GM12878 (cell line): ENCODE data around the gene MYL12B. TPM values are rescaled to one million over a fixed set of nuclear protein-coding genes. Genes with fewer than 3 reads are reported as not detected.
A peak's percentile ranks its signal among the peaks of the same experiment; 100 is the strongest.

Experiments
- ATAC-seq: fragments of 200-7000 bp; cut with Tn5 transposase; 3 replicates; pipeline ENCODE4 v1.9.1; 2020; ENCODE audit warnings: mild to moderate bottlenecking, moderate library complexity
- BruUV-seq: library from RNA; stranded (reverse); fragments of 400-500 nt; replicated peaks from 2 replicates; lab custom pipeline; 2021; lab: Mats Ljungman, UMichigan
- CTCF ChIA-PET: fragments of 300-600 bp; sonication (Branson Sonifier 250); formaldehyde crosslinking; extraction: SDS; loops from one replicate; lab custom pipeline; 2021; ENCODE audit warnings: inconsistent platforms; lab: Yijun Ruan, JAX
- POLR2A ChIA-PET: fragments of 350-600 bp; formaldehyde crosslinking; extraction: SDS; loops from one replicate; lab custom pipeline; 2021; ENCODE audit warnings: inconsistent platforms; lab: Charles Lee
- RAD21 ChIA-PET: fragments of 300-600 bp; sonication (Branson Sonifier 250); formaldehyde crosslinking; loops from one replicate; lab custom pipeline; 2023; ENCODE audit warnings: antibody characterized with exemption; ENCODE audit not compliant: unreplicated experiment; lab: Charles Lee
- SMC1A ChIA-PET: fragments of 300-600 bp; sonication (Branson Sonifier 250); formaldehyde crosslinking; loops from one replicate; lab custom pipeline; 2023; ENCODE audit not compliant: unreplicated experiment, uncharacterized antibody; lab: Charles Lee
- DNase-seq: peaks from one replicate; pipeline ENCODE4 v3.0.0-alpha.2; 2011; ENCODE audit warnings: low read depth, low spot score
- FAIRE-seq: peaks from 3 replicates; lab custom pipeline; 2011; peaks lifted over from hg19 to GRCh38; lab: Jason Lieb, UNC
- H2AFZ ChIP-seq: 2 replicates; pipeline ENCODE4 v1.6.0; 2011; ENCODE audit warnings: low read depth, low read length, control low read depth; ENCODE audit not compliant: control insufficient read depth
- H3K27ac ChIP-seq: 2 replicates; pipeline ENCODE4 v1.5.1; 2011; ENCODE audit warnings: control low read depth; ENCODE audit not compliant: control insufficient read depth, insufficient read depth
- H3K27me3 ChIP-seq, 2 experiments: replicated peaks in 1 of 2; 2 replicates each; pipeline versions ENCODE4 v1.6.0 to v1.6.1; 2011; ENCODE audit warnings: low read length in 1 of 2; ENCODE audit not compliant: control insufficient read depth in 2 of 2, insufficient read depth in 2 of 2
- H3K36me3 ChIP-seq, 2 experiments: 2 replicates each; pipeline ENCODE4 v1.5.1; 2011; ENCODE audit warnings: low read length in 1 of 2; ENCODE audit not compliant: control insufficient read depth in 2 of 2, insufficient read depth in 2 of 2
- H3K4me1 ChIP-seq: 2 replicates; pipeline ENCODE4 v1.6.1; 2011; ENCODE audit warnings: mild to moderate bottlenecking, low read length, moderate library complexity, mixed read lengths; ENCODE audit not compliant: control insufficient read depth, insufficient read depth
- H3K4me2 ChIP-seq: 2 replicates; pipeline ENCODE4 v1.6.0; 2011; ENCODE audit warnings: control low read depth; ENCODE audit not compliant: control insufficient read depth, insufficient read depth
- H3K4me3 ChIP-seq: fragments of 200-600 bp; sonication (generic); 2 replicates; pipeline ENCODE4 v1.5.1; 2016
- H3K79me2 ChIP-seq: 2 replicates; pipeline ENCODE4 v1.6.0; 2011; ENCODE audit warnings: low read length; ENCODE audit not compliant: control insufficient read depth, insufficient read depth
- H3K9ac ChIP-seq: 2 replicates; pipeline ENCODE4 v1.8.0; 2011; ENCODE audit warnings: low read length, control low read depth, mixed read lengths; ENCODE audit not compliant: control insufficient read depth, insufficient read depth
- H3K9me3 ChIP-seq: replicated peaks from 3 replicates; pipeline ENCODE4 v1.5.1; 2011; ENCODE audit warnings: mild to moderate bottlenecking, low read length; ENCODE audit not compliant: control insufficient read depth, insufficient read depth
- H4K20me1 ChIP-seq: 2 replicates; pipeline ENCODE4 v1.6.0; 2011; ENCODE audit not compliant: control insufficient read depth, insufficient read depth
- BCL11A ChIP-seq: IDR thresholded peaks from 2 replicates; pipeline ENCODE4 v1.6.1; 2011; ENCODE audit warnings: low read depth, low read length
- BHLHE40 ChIP-seq, 2 experiments: fragments of 450-650 bp in 1 of 2; IDR thresholded peaks; 2 replicates each; pipeline ENCODE4 v1.6.1; 2011 to 2017; ENCODE audit warnings: low read depth in 2 of 2, borderline replicate concordance in 1 of 2, improper control_type of control experiment in 1 of 2, low read length in 1 of 2, mild to moderate bottlenecking in 1 of 2
- CBFB ChIP-seq: IDR thresholded peaks from 2 replicates; pipeline ENCODE4 v1.6.1; 2016; ENCODE audit warnings: antibody characterized with exemption, low read depth
- CBX3 ChIP-seq: fragments of 200-600 bp; sonication (generic); IDR thresholded peaks from 2 replicates; pipeline ENCODE4 v1.6.1; 2016; ENCODE audit warnings: low read depth, borderline replicate concordance
- CBX5 ChIP-seq: sonication (generic); IDR thresholded peaks from 2 replicates; pipeline ENCODE4 v1.6.1; 2016; ENCODE audit warnings: low read depth, moderate library complexity, mild to moderate bottlenecking, inconsistent platforms
- CHD2 ChIP-seq: IDR thresholded peaks from 2 replicates; pipeline ENCODE4 v1.6.1; 2011; ENCODE audit warnings: low read depth, low read length, improper control_type of control experiment, borderline replicate concordance
- ELK1 ChIP-seq: IDR thresholded peaks from 2 replicates; pipeline ENCODE4 v1.6.1; 2012; ENCODE audit warnings: low read depth, low read length, improper control_type of control experiment
- HDAC6 ChIP-seq: fragments of 200-600 bp; sonication (generic); IDR thresholded peaks from one replicate; pipeline ENCODE4 v1.8.0; 2017; ENCODE audit warnings: antibody characterized with exemption; ENCODE audit not compliant: unreplicated experiment
- IKZF2 ChIP-seq, 2 experiments: fragments of 450-650 bp; IDR thresholded peaks; 2 replicates each; pipeline ENCODE4 v1.6.1; 2017; ENCODE audit warnings: mild to moderate bottlenecking in 2 of 2, moderate library complexity in 2 of 2
- JUNB ChIP-seq: IDR thresholded peaks from 2 replicates; pipeline ENCODE4 v1.6.1; 2016; ENCODE audit warnings: antibody characterized with exemption, mild to moderate bottlenecking
- KAT2A ChIP-seq: conservative IDR thresholded peaks from 2 replicates; pipeline ENCODE4 v1.6.1; 2011; ENCODE audit warnings: low read depth, low read length; ENCODE audit not compliant: control insufficient read depth
- MYB ChIP-seq: fragments of 150-350 bp; IDR thresholded peaks from 2 replicates; pipeline ENCODE4 v1.6.1; 2014; ENCODE audit warnings: mild to moderate bottlenecking, low read depth, low read length, borderline replicate concordance
- NFXL1 ChIP-seq: fragments of 450-650 bp; IDR thresholded peaks from 2 replicates; pipeline ENCODE4 v1.6.1; 2017; ENCODE audit warnings: antibody characterized with exemption, mild to moderate bottlenecking, borderline replicate concordance
- NR2F1 ChIP-seq: fragments of 450-650 bp; conservative IDR thresholded peaks from 2 replicates; pipeline ENCODE4 v1.6.1; 2017; ENCODE audit warnings: mild to moderate bottlenecking
- PRDM15 ChIP-seq: fragments of 450-650 bp; formaldehyde crosslinking; IDR thresholded peaks from 2 replicates; pipeline ENCODE4 v1.4.0; 2020; ENCODE audit warnings: mild to moderate bottlenecking, moderate library complexity
- YBX1 ChIP-seq: fragments of 450-650 bp; IDR thresholded peaks from 2 replicates; pipeline ENCODE4 v1.6.1; 2016; ENCODE audit warnings: antibody characterized with exemption
- WGBS: methylation state at CpG from one replicate; pipeline ENCODE4 v1.1.6; 2016; ENCODE audit warnings: low lambda C conversion rate; ENCODE audit not compliant: insufficient replicate concordance, insufficient coverage; ENCODE audit errors: missing lambda C conversion rate; 5-methylcytosine and 5-hydroxymethylcytosine counted together
- in situ Hi-C: fragments of 300-500 bp; cut with MboI; formaldehyde crosslinking; loops from 9 replicates; pipeline ENCODE4 v1.14.3; 2018; ENCODE audit warnings: mixed read lengths
- intact Hi-C: fragments of 100-400 bp; cut with micrococcal nuclease; formaldehyde crosslinking; loops from one replicate; pipeline ENCODE4 v1.14.2; 2022; ENCODE audit not compliant: unreplicated experiment
- polyA plus RNA-seq, 11 experiments: library from polyadenylated mRNA; depleted of rRNA in 4 of 11; unstranded in 6 of 11; stranded (reverse) in 5 of 11; fragments of >200 nt; fragmentation: Nextera tagmentation in 4 of 11; fragmentation: Illumina TruSeq in 1 of 11; extraction: Ambion mirVana in 4 of 11; extraction: Trizol in 1 of 11; gene quantifications; 1 replicate in 1 of 11; 2 replicates in 10 of 11; pipeline versions ENCODE4 v1.2.1 to v1.2.3, GENCODE V29; 2011 to 2016; ENCODE audit warnings: inconsistent platforms in 2 of 11, missing spikeins in 2 of 11, low read depth in 1 of 11
- total RNA-seq, 4 experiments: library from RNA; depleted of rRNA in 3 of 4; stranded (reverse); fragments of >200 nt in 3 of 4; fragmentation: Illumina TruSeq in 1 of 4; extraction: Trizol in 1 of 4; gene quantifications; 2 replicates each; pipeline versions ENCODE4 v1.2.1 to v1.2.3, GENCODE V29; 2013 to 2021
- TF ChIP-seq, protein P1 (sequence below): IDR thresholded peaks from 2 replicates; pipeline ENCODE4 v1.6.1; 2012; ENCODE audit warnings: low read length, inconsistent platforms

Gene MYL12B
- total and polyA plus RNA-seq, 10 of the 15 experiments (the other 5 are each of a cell fraction or from before 2014, with no cell fraction given): 179 to 739 (median 400) TPM

- CTCF ChIA-PET: interaction anchor here (0.9 to 3.4 kb wide), 7 partner anchors 11 to 192 kb away, joined by 3 to 15 read pairs (median 7); partner anchors contain the start of gene MYL12A
- Histone ChIP-seq H3K27me3 (no peaks in the 10 kb centered on the region), H3K79me2 (peaks cover 65% of the 10 kb centered on the region), H3K27ac (peak overlapping the region; percentile 91), H3K4me1 (peaks cover 6% of the 10 kb centered on the region), H3K9ac (peak overlapping the region; percentile 86), H4K20me1 (no peaks in the 10 kb centered on the region), H2AFZ (peak overlapping the region; percentile 86), H3K36me3 (peaks cover 0 to 19% of the 10 kb centered on the region in 2 experiments; a peak in 1 of 4 replicates), H3K9me3 (no peaks in the 10 kb centered on the region), H3K4me2 (peak overlapping the region; percentile 83), H3K4me3 (peak overlapping the region; percentile 84)
- RAD21 ChIA-PET: interaction anchor here (1.0 to 4.6 kb wide), 7 partner anchors 11 to 404 kb away, joined by 3 to 37 read pairs (median 8); partner anchors contain the start of gene MYL12A
- FAIRE-seq (no peak), ATAC-seq (peak; percentile 53), DNase-seq (no peak)
- intact Hi-C loops: no loop called here
- under 1% methylated on average over 67 of the region's 69 CpGs for WGBS
- BruUV-seq: no TSS peak
- SMC1A ChIA-PET: interaction anchor here (1.1 to 5.2 kb wide), 6 partner anchors 11 to 197 kb away, joined by 3 to 105 read pairs (median 16); partner anchors contain the start of gene MYL12A
- POLR2A ChIA-PET: interaction anchor here (0.6 to 5.1 kb wide), 7 partner anchors 11 to 255 kb away, joined by 3 to 36 read pairs (median 11); partner anchors contain the start of gene MYL12A
- in situ Hi-C loops: loop anchor here (25.0 kb wide), 1 partner anchor 1000 kb away; no protein-coding TSS in a partner anchor
- TF ChIP-seq CBFB (0 out of 2 replicates have a peak, but pooled peaks have one; percentile 21), PRDM15 (CRISPR knock-in tag) (no peak), NFXL1 (no peak), BCL11A (no peak), YBX1 (no peak), NR2F1 (0 out of 2 replicates have a peak, but pooled peaks have one; percentile 33), HDAC6 (no peak), CHD2 (no peak; the same call in none of the 2 replicates), ELK1 (no peak), CBX3 (no peak), MYB (no peak), IKZF2 (IDR thresholded peaks at IDR 0.05) (peak; percentile 28 to 50; a peak in 1 of 4 replicates), BHLHE40 (IDR thresholded peaks at IDR 0.05; ENCODE audit: borderline replicate concordance in 1 of 2, low read depth in 2 of 2, low read length in 1 of 2) (no peak), CBX5 (no peak), JUNB (no peak), KAT2A (no peak)
- TF ChIP-seq, protein P1, sequence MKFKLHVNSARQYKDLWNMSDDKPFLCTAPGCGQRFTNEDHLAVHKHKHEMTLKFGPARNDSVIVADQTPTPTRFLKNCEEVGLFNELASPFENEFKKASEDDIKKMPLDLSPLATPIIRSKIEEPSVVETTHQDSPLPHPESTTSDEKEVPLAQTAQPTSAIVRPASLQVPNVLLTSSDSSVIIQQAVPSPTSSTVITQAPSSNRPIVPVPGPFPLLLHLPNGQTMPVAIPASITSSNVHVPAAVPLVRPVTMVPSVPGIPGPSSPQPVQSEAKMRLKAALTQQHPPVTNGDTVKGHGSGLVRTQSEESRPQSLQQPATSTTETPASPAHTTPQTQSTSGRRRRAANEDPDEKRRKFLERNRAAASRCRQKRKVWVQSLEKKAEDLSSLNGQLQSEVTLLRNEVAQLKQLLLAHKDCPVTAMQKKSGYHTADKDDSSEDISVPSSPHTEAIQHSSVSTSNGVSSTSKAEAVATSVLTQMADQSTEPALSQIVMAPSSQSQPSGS: no peak
Observed at GRCh38 chr18:3262234-3263131, 550 bp downstream of the MYL12B start.
